Testis (tissue), 3 donors: ENCODE results near the gene CELF4. TPM values are rescaled to one million over a fixed set of nuclear protein-coding genes. Genes with fewer than 3 reads are reported as not detected.
A peak's percentile ranks its signal among the peaks of the same experiment; 100 is the strongest.

ENCODE experiments used
- DNase-seq: peaks from one replicate; pipeline ENCODE4 v3.0.0-alpha.2; 2019
- H3K27ac ChIP-seq, 2 donors: fragments of 200-600 bp; sonication (generic); one replicate each; pipeline ENCODE4 v1.5.1; 2019
- H3K27me3 ChIP-seq: fragments of 200-600 bp; sonication (generic); one replicate; pipeline ENCODE4 v1.5.1; 2019
- H3K36me3 ChIP-seq: fragments of 200-600 bp; sonication (generic); one replicate; pipeline ENCODE4 v1.5.1; 2017; ENCODE audit warnings: low read depth; ENCODE audit errors: missing control alignments
- H3K4me1 ChIP-seq: fragments of 200-600 bp; sonication (generic); one replicate; pipeline ENCODE4 v1.5.1; 2019
- H3K4me3 ChIP-seq, 2 donors: fragments of 200-600 bp; sonication (generic); one replicate each; pipeline ENCODE4 v1.5.1; 2017 to 2019
- H3K9me3 ChIP-seq: fragments of 200-600 bp; sonication (generic); one replicate; pipeline ENCODE4 v1.5.1; 2017
- CTCF ChIP-seq, 3 experiments: fragments of 450-650 bp in 2 of 3; fragments of 200-600 bp in 1 of 3; sonication (generic) in 1 of 3; IDR thresholded peaks; one replicate each; pipeline ENCODE4 v1.5.1; 2016 to 2019; ENCODE audit warnings: antibody characterized with exemption in 3 of 3, mild to moderate bottlenecking in 2 of 3, moderate library complexity in 1 of 3
- POLR2A ChIP-seq: fragments of 450-650 bp; IDR thresholded peaks from one replicate; pipeline ENCODE4 v1.6.1; 2017; ENCODE audit warnings: antibody characterized with exemption, mild to moderate bottlenecking, moderate library complexity
- WGBS, 2 donors: methylation state at CpG; one replicate each; pipeline ENCODE4 v1.1.5; 2018; 5-methylcytosine and 5-hydroxymethylcytosine counted together
- intact Hi-C: fragments of 100-400 bp; cut with DNase I; formaldehyde crosslinking; loops from one replicate; pipeline ENCODE4 v1.15.1; 2023; ENCODE audit warnings: low total_unique reads
- polyA plus RNA-seq: library from polyadenylated mRNA; stranded (reverse); fragments of 350-450 nt; fragmentation: Illumina TruSeq; extraction: RNeasy Lipid Tissue Mini Kit (QIAGEN cat#74804); gene quantifications from one replicate; pipeline ENCODE4 v1.2.3, GENCODE V29; 2014; ENCODE audit warnings: low read depth, low replicate concordance; ENCODE audit not compliant: insufficient read depth
- total RNA-seq, 2 donors: library from RNA; depleted of rRNA; stranded (reverse); fragments of >200 nt; gene quantifications; one replicate each; pipeline ENCODE4 v1.2.3, GENCODE V29; 2016

CELF4 gene
- total and polyA plus RNA-seq, 3 donors from 2014 or later: 3.9 to 6.3 (median 4.8) TPM

GRCh38 chr18:37254973-37255372 lies 310.6 kb downstream of the CELF4 start:
- Histone ChIP-seq H3K36me3 (no peaks in the 10 kb centered on the region), H3K4me3 (no peak overlapping the region), H3K27me3 (no peaks in the 10 kb centered on the region), H3K9me3 (no peaks in the 10 kb centered on the region), H3K27ac (no peak overlapping the region), H3K4me1 (no peaks in the 10 kb centered on the region)
- no peak for TF ChIP-seq POLR2A
- no peak for TF ChIP-seq CTCF (IDR thresholded peaks at IDR 0.05)
- 33 to 78% methylated on average over 12 of the region's 12 CpGs for WGBS, 2 donors
- intact Hi-C loops: no loop called here
- no peak for DNase-seq

DNA sequence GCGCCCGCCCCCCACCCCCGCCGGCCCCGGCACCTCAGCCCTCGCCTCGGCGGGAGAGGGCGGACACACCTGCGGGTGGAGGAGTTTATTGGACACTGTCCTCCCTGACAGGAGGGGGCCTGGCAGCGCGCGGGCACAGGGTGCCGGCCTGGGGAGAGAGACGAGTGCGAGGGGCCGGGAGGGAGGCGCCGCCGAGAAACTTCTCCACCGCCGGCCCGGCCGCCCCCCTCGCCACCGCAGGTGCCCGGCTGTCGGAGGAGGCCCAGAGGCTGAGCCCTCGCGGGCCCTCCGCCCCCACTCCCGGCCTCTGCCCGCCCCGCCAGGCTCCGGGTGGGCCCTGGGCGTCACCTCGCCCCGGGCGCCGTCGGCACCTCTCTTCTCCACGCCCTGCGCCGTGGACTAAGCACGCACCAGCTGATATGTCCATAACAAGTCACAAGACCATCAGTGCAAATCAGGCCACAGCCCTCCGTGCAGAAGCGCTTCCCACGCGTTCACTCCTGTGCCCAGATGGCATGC lies 311.3 kb downstream of the CELF4 start:
- intact Hi-C loops: no loop called here

GRCh38 chr18:37253394-37254235 lies 312.0 kb downstream of the CELF4 start:
- no peaks in the 10 kb centered on the region for H3K9me3 ChIP-seq
- intact Hi-C loops: no loop called here
- no peak overlapping the region for H3K27ac ChIP-seq
- DNase-seq: peak; percentile 59
- 19% methylated on average over 17 of the region's 83 CpGs; no CpG with 5 or more reads in 1 of the 2 donors for WGBS, 2 donors
- H3K36me3 ChIP-seq: no peaks in the 10 kb centered on the region
- no peaks in the 10 kb centered on the region for H3K4me1 ChIP-seq
- no peak for TF ChIP-seq POLR2A
- TF ChIP-seq CTCF (IDR thresholded peaks at IDR 0.05): no peak
- H3K4me3 ChIP-seq: peak overlapping the region; percentile 51 to 54
- H3K27me3 ChIP-seq: no peaks in the 10 kb centered on the region

More for the DNA sequence above, 311.3 kb downstream of the CELF4 start:
- TF ChIP-seq CTCF (IDR thresholded peaks at IDR 0.05) (no peak), POLR2A (no peak)
- peak; percentile 54 for DNase-seq
- H3K4me3 ChIP-seq: peak overlapping the region; percentile 51 to 54
- H3K9me3 ChIP-seq: no peaks in the 10 kb centered on the region
- no peaks in the 10 kb centered on the region for H3K27me3 ChIP-seq
- H3K27ac ChIP-seq: no peak overlapping the region
- H3K4me1 ChIP-seq: no peaks in the 10 kb centered on the region
- H3K36me3 ChIP-seq: no peaks in the 10 kb centered on the region
- 10 to 35% methylated on average over 4 to 27 of the region's 49 CpGs for WGBS, 2 donors

GRCh38 chr18:37252854-37253393 lies 312.7 kb downstream of the CELF4 start:
- Histone ChIP-seq H3K27ac (no peak overlapping the region), H3K4me3 (no peak overlapping the region), H3K36me3 (no peaks in the 10 kb centered on the region), H3K9me3 (no peaks in the 10 kb centered on the region), H3K27me3 (no peaks in the 10 kb centered on the region), H3K4me1 (no peaks in the 10 kb centered on the region)
- 46 to 61% methylated on average over 12 of the region's 12 CpGs for WGBS, 2 donors
- no peak for DNase-seq
- TF ChIP-seq CTCF (IDR thresholded peaks at IDR 0.05): no peak
- no peak for TF ChIP-seq POLR2A
- intact Hi-C loops: no loop called here
